Placental epithelial cell (primary cell): ENCODE measurements around the gene STON2. TPM values are rescaled to one million over a fixed set of nuclear protein-coding genes. Genes with fewer than 3 reads are reported as not detected.

ENCODE experiments used
- small RNA-seq: library from RNA; depleted of rRNA; stranded (forward); fragments of <200 nt; gene quantifications from one replicate; pipeline ENCODE3, GENCODE V24; 2012
- total RNA-seq: library from RNA; depleted of rRNA; stranded (reverse); fragments of >200 nt; gene quantifications from 2 replicates; pipeline ENCODE4 v1.2.3, GENCODE V29; 2012

Gene STON2, protein sequence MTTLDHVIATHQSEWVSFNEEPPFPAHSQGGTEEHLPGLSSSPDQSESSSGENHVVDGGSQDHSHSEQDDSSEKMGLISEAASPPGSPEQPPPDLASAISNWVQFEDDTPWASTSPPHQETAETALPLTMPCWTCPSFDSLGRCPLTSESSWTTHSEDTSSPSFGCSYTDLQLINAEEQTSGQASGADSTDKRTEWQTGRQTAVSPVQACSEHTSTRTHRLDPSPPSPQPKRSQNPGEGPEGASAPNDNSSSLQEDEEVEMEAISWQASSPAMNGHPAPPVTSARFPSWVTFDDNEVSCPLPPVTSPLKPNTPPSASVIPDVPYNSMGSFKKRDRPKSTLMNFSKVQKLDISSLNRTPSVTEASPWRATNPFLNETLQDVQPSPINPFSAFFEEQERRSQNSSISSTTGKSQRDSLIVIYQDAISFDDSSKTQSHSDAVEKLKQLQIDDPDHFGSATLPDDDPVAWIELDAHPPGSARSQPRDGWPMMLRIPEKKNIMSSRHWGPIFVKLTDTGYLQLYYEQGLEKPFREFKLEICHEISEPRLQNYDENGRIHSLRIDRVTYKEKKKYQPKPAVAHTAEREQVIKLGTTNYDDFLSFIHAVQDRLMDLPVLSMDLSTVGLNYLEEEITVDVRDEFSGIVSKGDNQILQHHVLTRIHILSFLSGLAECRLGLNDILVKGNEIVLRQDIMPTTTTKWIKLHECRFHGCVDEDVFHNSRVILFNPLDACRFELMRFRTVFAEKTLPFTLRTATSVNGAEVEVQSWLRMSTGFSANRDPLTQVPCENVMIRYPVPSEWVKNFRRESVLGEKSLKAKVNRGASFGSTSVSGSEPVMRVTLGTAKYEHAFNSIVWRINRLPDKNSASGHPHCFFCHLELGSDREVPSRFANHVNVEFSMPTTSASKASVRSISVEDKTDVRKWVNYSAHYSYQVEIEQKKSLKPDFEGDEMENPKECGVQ
- total RNA-seq, result 17.6 and 32.2 TPM in 2 replicates

DNA sequence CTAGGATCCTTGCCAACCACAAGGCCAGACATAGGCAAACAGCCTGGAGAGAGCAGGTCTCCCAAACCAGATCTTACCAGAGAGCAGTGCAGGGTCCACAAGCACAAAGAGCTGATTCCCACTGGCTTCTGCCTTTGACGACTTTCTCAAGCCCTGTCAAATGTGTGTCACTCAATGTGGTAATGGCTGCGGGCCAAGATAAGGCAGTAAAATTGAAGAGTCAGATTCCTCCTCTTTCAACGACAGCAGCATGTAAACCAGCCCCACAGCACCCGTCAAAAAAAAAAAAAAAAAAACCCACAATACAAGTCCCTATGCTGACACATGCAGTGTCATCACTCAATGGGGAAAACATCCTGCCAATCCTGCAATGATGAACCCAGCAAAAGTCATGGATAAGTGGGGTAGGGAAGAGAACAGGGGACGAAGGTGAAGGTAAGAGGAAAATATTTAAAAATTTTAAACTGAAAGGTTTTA lies at the start of gene STON2:
STON2 (minus strand) TSS at position 123 of the 477 bp plus-strand sequence. CDS start 1,942 bp downstream, outside the sequence.

DNA sequence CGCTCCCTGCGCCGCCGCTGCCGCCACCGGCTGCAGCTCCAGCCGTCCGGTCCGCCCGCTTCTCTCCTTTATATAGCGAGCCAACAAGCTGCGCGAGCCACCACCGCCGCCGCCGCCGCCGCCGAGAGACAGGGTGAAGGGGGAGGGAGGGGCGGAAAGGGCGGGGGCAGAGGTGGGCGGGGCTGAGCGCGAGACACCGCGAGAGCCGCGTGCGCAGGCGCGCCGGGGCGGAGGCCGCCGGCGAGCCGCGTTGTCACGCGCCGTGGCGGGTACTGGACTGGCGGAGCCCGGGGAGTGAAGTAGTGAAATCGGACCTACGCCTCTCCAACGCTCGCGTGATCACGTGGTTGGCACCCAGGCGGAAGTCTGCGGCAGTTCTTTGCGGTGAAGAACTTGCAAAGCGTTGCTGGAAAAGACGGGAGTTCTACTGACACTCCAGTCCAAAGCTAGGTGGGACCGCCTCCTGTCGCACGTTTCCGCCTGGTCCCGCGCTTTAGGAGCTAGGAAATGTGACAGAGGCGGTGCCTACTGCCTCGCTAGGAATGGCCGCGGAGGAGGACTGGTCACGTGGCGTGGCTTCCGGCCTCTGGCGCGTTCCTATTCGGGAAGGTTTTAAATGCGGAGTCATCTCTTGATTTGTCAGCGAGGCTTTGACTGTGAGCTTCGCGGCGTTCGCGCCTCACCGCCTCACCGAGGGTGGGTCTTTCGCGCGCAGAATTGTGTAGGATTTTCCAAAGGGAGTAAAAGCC lies 179.1 kb downstream of the STON2 start, which contains the start of gene GTF2A1:
GTF2A1 (minus strand) TSS at position 130 of the 749 bp plus-strand sequence. CDS start 441 bp downstream, outside the sequence.

Small RNA genes within 50 kb of the gene (small RNA-seq; reads per million reads assigned to genes)
- gene DYNLL1P1 (not detected), gene DYNLL1P2 (not detected)

Other genes starting within 250 kb of the STON2 start
- gene GTF2A1, start 179.4 kb downstream of the STON2 start, total RNA-seq, result 15.7 and 28.6 TPM in 2 replicates
- 69.1 and 86.8 TPM in 2 replicates for gene SEL1L, start 133.5 kb upstream of the STON2 start, total RNA-seq